ENCODE results near the gene PIK3IP1. TPM values are rescaled to one million over a fixed set of nuclear protein-coding genes. Genes with fewer than 3 reads are reported as not detected.
A peak's percentile ranks its signal among the peaks of the same experiment; 100 is the strongest.

The PIK3IP1 gene
- total and polyA plus RNA-seq, 9 of the 15 experiments (the other 6 are each of a cell fraction or from before 2014, with no cell fraction given) = 0.11 to 1.3 (median 0.77) TPM

DNA sequence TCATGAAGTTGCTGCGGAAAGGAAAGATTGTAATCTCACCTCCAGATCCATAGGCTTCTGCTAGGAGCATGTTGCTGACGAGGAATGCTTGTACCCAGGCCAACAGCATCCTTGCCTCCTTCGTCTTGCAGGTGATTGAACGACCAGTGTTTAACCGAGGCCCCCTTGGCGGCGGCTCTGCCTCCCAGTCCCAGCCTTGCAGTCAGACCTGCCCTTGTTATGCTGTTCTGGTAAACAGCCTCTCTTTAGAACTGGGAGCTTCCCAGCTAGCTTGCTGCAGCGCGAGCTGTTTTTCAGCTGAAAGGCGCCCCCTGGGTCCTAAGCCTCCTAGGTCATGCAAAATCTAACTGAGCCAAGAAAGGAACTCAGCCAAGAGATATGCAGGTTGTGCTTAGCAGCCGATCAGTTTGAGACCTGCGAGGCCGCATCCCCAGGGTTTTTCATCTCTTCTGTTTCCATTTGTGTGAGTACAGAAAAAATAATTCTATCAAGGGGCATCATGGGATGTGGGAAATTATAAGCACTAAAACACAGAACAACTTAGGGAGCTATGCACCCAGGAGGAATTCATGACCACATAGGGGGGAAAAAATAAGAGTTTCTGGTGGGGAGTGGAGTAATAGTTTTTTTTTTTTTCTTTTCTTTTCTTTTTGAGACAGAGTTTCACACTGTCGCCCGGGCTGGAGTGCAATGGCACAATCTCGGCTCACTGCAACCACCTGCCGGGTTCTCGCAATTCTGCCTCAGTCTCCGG, at the start of gene PIK3IP1 (continued):
- no peak for TF ChIP-seq PKNOX1 (IDR thresholded peaks at IDR 0.05)
- TF ChIP-seq PHTF2 (CRISPR knock-in tag; IDR thresholded peaks at IDR 0.05) = no peak
- no peak for TF ChIP-seq ELK1 (CRISPR knock-in tag; IDR thresholded peaks at IDR 0.05)
- no peak for TF ChIP-seq MEF2A (IDR thresholded peaks at IDR 0.05; ENCODE audit: control insufficient read depth, low read depth, low read length)
- no peak for TF ChIP-seq ZKSCAN8 (CRISPR knock-in tag; IDR thresholded peaks at IDR 0.05)
- no peak for TF ChIP-seq XRCC3 (IDR thresholded peaks at IDR 0.05)
- no peak for TF ChIP-seq SETDB1 (IDR thresholded peaks at IDR 0.05; ENCODE audit: low read length)
- no peak for TF ChIP-seq HNRNPK (IDR thresholded peaks at IDR 0.05; ENCODE audit: low read depth, low read length, poor library complexity, severe bottlenecking)
- peak; percentile 25 for TF ChIP-seq TAF1 (IDR thresholded peaks at IDR 0.05; ENCODE audit: control insufficient read depth, extremely low read depth, insufficient read depth, low read length, severe bottlenecking)
- no peak for TF ChIP-seq THRB (CRISPR knock-in tag; conservative IDR thresholded peaks at IDR 0.05)
- TF ChIP-seq HMBOX1 (IDR thresholded peaks at IDR 0.05) = peak; percentile 48; the same call in 1 of the 2 replicates
- TF ChIP-seq SRSF3 (IDR thresholded peaks at IDR 0.05; ENCODE audit: insufficient read depth, low read length) = no peak
- no peak for TF ChIP-seq ZNF324 (CRISPR knock-in tag; IDR thresholded peaks at IDR 0.05)
- no peak for TF ChIP-seq KLF10 (CRISPR knock-in tag; IDR thresholded peaks at IDR 0.05)
- no peak for TF ChIP-seq HMG20A (CRISPR knock-in tag; conservative IDR thresholded peaks at IDR 0.05)
- no peak for TF ChIP-seq ZEB2 (IDR thresholded peaks at IDR 0.05)
- TF ChIP-seq KDM1A (IDR thresholded peaks at IDR 0.05) = no peak
- no peak for TF ChIP-seq HNRNPLL (IDR thresholded peaks at IDR 0.05; ENCODE audit: low read depth, low read length, poor library complexity, severe bottlenecking)
- no peak for TF ChIP-seq SMC3 (conservative IDR thresholded peaks at IDR 0.05; ENCODE audit: insufficient read depth, low read depth, low read length)
- TF ChIP-seq ZNF232 (CRISPR knock-in tag; IDR thresholded peaks at IDR 0.05) = no peak
- no peak for TF ChIP-seq NUFIP1 (IDR thresholded peaks at IDR 0.05; ENCODE audit: partially characterized antibody)
- TF ChIP-seq ZNF212 (CRISPR knock-in tag; IDR thresholded peaks at IDR 0.05) = no peak
- TF ChIP-seq CBX2 (IDR thresholded peaks at IDR 0.05; ENCODE audit: insufficient read depth, low read length, poor library complexity, severe bottlenecking) = no peak
- no peak for TF ChIP-seq ETS1 (conservative IDR thresholded peaks at IDR 0.05; ENCODE audit: control insufficient read depth, low read depth, low read length)
